ENCODE data around the gene PITPNM3.

Gene PITPNM3

GRCh38 chr17:6453279-6454024 is 102.9 kb downstream of the PITPNM3 start:
- Histone ChIP-seq H3K36me3 (no peaks in the 10 kb centered on the region), H3K27ac (no peak overlapping the region), H3K27me3 (peaks cover 74% of the 10 kb centered on the region), H3K4me1 (ENCODE audit: control insufficient read depth in 1 of 2, insufficient read depth in 1 of 2, low read depth in 1 of 2, low read length in 1 of 2) (no peaks in the 10 kb centered on the region), H3K9me3 (no peaks in the 10 kb centered on the region), H3K4me3 (ENCODE audit: low read depth in 1 of 2, low read length in 1 of 2) (no peak overlapping the region)
- TF ChIP-seq CTCF (IDR thresholded peaks at IDR 0.05) = no peak

- no peak for TF ChIP-seq CTCF (IDR thresholded peaks at IDR 0.05)
- Histone ChIP-seq H3K9me3 (no peaks in the 10 kb centered on the region), H3K27ac (no peak overlapping the region), H3K4me3 (ENCODE audit: low read depth in 1 of 2, low read length in 1 of 2) (no peak overlapping the region), H3K4me1 (ENCODE audit: control insufficient read depth in 1 of 2, insufficient read depth in 1 of 2, low read depth in 1 of 2, low read length in 1 of 2) (no peaks in the 10 kb centered on the region), H3K36me3 (peaks cover under 1% of the 10 kb centered on the region), H3K27me3 (peaks cover 70% of the 10 kb centered on the region)
Measured at GRCh38 chr17:6452471-6453266, 103.7 kb downstream of the PITPNM3 start.

- Histone ChIP-seq H3K27ac (no peak overlapping the region), H3K9me3 (no peaks in the 10 kb centered on the region), H3K4me3 (ENCODE audit: low read depth in 1 of 2, low read length in 1 of 2) (no peak overlapping the region), H3K4me1 (ENCODE audit: control insufficient read depth in 1 of 2, insufficient read depth in 1 of 2, low read depth in 1 of 2, low read length in 1 of 2) (no peaks in the 10 kb centered on the region), H3K36me3 (peaks cover 6% of the 10 kb centered on the region), H3K27me3 (peaks cover 56% of the 10 kb centered on the region)
- TF ChIP-seq CTCF (IDR thresholded peaks at IDR 0.05) = no peak
Measured at GRCh38 chr17:6450926-6451832, 105.2 kb downstream of the PITPNM3 start.

GRCh38 chr17:6449307-6449706 is 107.0 kb downstream of the PITPNM3 start:
- H3K36me3 ChIP-seq = peaks cover 6% of the 10 kb centered on the region

More at GRCh38 chr17:6449307-6449706, 107.0 kb downstream of the PITPNM3 start:
- Histone ChIP-seq H3K27ac (no peak overlapping the region), H3K4me1 (ENCODE audit: control insufficient read depth in 1 of 2, insufficient read depth in 1 of 2, low read depth in 1 of 2, low read length in 1 of 2) (peaks cover 6 to 9% of the 10 kb centered on the region in 2 experiments), H3K9me3 (no peaks in the 10 kb centered on the region), H3K27me3 (peaks cover 51% of the 10 kb centered on the region), H3K4me3 (ENCODE audit: low read depth in 1 of 2, low read length in 1 of 2) (no peak overlapping the region)
- TF ChIP-seq CTCF (IDR thresholded peaks at IDR 0.05) = no peak
